NCI-H526 (cell line): ENCODE data around the gene FNBP1.

Experiments used
- DNase-seq, 2 experiments: peaks; one replicate each; lab custom pipeline; 2025; lab: John Stamatoyannopoulos, UW

Gene FNBP1

DNA sequence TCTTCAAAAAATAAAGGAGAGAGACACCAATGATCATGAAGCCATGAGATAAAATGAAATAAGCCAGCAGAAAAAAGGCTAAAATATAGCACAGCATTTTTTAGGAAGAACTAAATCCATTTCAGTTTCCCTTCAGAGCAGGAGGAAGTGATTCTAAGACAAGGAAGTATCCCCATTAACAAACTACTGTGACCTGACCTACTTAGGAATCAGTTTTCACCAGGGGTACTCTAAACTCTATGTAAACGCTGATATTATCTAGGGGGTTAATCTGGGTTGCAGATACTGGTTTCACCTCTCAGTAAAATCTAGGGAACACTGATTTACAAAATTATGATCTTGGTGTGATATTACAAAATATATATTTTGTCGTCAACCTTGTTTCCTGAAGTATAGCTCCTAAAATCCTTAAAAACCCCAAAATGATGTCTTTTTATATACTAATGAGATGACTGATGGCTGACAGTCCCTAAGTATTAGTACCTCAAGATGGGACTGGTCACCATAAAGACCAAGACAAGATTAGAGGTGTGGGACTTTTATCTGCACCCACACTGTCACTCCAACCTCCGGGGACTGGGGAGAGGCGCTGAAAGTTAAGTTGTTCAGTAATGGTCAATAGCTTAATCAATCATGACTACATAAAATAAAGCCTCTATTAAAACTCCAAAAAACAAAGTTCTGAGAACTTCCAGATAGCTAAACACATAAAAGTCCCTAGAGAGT lies 2.9 kb upstream of the FNBP1 start:
- DNase-seq: no peak

DNA sequence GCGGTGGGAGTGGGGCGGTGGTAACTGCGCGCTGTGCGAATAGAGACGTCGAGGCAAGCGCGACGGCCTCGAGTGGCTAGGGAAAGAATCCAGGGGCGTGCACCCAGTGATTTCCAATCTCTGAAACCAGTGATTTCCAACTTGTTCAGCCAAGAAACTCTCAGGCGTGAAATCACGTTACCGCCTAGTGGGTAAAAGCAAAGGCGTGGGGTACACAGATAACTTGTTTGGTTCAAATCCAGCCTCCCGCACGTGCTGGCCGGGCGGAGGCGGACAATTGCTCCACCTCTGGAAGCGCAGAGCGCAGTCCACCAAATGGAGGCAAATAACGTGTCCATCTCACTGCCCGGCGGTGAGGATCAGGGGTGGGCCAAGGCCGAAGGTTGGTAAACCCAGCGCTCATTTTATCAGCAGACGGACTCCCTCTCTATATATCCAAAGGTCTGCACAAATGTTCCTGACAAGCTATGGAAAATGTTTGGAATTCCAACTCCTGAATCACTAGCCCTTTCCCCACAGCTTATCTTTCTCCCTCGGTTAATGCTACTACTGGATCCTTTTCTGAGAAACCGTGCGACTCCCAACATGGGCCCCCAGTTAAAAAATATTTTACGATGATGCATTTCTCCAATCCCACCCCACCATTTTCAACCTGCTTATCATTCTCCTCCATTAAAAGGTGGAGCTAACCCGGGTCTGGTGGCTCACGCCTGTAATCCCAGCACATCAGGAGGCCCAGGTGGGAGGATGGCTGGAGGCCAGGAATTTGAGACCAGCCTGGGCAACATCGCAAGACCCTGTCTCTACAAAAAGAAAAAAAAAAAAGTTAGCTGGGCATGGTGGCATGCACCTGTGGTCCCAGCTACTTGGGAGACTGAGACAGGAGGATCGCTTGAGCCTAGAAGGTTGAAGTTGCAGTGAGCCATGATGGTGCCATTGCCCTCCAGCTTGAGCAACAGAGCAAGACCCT lies 950 bp upstream of the FNBP1 start:
- no peak for DNase-seq

DNA sequence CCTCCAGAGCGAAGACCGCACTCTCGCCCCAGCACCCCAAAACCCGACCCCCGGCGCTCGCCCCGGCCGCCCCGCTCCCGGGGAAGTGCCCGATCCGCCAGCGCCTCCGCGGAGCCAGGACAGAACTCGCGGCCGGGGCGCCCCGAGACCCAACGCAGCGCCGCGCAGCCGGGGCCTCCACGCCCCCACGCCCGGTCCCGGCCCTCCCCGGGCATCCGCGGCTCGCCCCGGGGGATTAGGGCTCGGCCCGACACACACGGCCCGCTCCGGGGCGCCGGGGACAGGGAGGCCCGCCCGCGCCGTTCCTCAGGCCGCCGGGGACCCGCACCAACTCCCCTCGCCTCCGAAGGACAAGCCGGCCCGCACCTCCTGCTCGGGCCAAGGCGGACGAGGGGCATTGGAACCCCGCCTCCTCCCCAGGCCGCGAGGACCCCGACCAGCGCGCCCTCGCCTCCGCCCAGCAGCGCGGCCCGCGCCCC lies 544 bp downstream of the FNBP1 start:
- peak in 1 of 2 experiments; percentile 45 for DNase-seq

- no peak for DNase-seq
Measured at GRCh38 chr9:130041648-130042405, 1.2 kb downstream of the FNBP1 start.

DNA sequence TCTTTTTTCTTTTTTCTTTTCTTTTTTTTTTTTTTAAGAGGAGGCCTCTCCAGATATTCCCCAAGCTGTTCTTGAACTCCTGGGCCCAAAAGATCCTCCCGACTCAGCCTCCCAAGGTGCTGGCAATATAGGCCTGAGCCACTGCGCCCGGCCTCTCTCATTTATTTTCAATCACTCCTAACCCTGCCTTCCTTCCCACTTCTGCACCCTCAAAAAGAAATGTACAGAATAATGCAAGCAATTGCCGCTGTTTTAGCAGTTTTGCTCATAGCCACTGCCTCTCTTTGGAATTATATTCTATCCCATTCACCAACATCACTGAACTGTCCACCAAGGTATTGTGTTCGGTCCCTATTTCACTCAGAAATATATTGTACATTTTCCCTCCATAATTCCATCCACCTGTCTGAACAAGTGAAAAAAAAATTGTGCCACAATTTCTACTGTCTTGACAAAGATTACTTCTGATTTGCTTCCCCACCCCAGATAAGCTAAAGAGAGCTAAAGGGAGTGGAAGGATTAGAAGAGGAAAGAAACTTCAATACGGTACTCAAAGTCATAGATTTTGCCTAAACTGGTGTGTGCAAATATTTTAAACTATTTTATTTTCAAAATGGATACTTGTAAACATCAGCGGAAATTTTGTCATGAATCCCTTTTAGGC lies 1.9 kb downstream of the FNBP1 start:
- no peak for DNase-seq

DNA sequence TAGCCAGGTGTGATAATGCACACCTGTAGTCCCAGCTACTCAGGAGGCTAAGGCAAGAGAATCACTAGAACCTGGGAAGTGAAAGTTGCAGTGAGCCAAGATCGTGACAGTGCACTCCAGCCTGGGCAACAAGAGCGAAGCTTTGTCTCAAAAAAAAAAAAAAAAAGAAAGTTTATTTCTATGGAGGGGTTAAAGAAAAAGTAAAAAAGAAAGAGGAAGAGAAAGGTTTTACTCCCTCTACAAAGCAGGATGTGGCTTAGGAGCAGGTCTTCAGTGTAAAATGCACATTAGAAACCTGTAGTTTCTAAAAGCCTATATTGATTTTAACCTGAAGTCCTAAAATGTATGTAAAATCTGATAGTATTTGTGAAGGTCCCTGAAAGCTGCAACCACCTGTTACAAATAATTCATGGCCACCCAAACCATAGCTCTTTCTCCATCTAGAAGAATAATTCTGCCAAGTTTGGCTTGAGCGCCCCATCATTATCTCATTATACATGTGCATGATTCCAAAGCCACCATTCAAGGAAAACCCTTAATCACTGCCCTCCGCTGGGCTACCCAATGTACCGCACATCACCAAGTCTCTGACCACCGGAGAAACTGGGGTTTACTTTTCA lies 3.4 kb downstream of the FNBP1 start:
- DNase-seq: no peak

- no peak for DNase-seq
Measured at GRCh38 chr9:130036099-130036498, 6.9 kb downstream of the FNBP1 start.

DNA sequence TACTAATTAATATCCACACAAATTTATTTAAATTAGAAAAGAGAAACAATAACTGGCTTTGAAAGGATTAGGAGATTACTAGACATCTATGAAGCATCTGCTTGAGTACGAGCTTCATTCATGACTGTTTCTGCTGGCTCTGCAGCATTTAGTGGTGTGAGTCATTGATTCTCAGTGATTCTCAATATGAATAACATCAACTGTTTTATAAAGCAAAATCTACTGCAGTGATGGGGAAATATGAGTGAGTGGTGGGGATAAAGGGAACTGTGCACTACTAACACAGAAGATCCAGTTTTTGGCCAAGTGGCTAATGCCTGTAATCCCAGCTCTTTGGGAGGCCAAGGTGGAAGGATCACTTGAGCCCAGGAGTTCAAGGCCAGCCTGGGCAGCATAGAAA lies 8.4 kb downstream of the FNBP1 start:
- no peak for DNase-seq

DNA sequence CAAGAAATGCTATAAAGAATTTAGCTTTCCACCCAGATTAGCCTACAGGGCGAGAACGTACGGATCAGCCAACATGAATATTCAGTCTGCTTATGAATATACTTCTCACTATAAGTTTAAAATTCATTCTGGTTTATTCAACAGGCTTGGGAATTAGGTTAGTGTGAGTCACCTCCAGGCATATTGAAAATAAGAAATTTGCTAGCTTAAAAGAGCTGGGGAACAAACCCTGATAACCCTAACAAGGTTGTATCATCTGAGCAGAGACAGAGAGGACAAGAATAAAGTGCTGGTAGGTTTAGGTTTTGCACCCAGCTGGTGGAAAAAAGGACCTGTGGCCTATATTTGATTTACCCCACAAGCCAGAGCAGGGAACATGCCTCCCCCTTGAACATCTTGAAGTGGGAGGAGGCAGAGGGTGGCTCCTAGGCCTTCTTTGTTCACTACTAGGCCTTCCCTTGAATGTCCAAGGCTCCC lies 12.3 kb downstream of the FNBP1 start:
- no peak for DNase-seq

DNA sequence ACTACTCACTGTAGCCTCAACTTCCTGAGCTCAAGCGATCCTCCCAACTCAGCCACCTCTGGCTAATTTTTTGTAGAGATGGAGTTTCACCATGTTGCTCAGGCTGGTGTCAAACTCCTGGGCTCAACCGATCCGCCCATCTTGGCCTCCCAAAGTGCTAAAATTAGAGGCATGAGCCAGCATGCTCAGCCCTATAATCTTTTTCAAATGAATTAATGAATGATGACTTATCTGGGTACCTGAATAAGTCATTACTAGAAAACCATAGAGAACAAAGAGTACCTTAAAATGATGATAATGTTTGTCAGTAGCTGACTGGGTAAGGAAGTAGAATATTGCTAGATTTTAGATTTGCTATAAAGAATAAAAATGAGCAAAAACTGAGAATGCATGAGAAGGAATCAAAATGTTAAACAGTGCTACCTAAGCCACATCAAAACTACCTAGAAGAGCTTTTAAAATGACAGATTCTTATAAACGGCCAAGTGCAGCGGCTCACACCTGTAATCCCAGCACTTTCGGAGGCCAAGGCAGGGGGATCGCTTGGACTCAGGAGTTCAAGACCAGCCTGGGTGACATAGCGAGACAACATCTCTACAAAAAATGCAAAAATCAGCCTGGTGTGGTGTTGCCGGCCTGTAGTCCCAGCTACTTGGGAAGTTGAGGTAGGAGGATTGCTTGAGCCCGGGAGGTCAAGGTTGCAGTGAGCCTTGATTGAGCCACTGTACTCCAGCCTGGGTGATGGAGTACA lies 13.6 kb downstream of the FNBP1 start:
- DNase-seq: no peak

DNA sequence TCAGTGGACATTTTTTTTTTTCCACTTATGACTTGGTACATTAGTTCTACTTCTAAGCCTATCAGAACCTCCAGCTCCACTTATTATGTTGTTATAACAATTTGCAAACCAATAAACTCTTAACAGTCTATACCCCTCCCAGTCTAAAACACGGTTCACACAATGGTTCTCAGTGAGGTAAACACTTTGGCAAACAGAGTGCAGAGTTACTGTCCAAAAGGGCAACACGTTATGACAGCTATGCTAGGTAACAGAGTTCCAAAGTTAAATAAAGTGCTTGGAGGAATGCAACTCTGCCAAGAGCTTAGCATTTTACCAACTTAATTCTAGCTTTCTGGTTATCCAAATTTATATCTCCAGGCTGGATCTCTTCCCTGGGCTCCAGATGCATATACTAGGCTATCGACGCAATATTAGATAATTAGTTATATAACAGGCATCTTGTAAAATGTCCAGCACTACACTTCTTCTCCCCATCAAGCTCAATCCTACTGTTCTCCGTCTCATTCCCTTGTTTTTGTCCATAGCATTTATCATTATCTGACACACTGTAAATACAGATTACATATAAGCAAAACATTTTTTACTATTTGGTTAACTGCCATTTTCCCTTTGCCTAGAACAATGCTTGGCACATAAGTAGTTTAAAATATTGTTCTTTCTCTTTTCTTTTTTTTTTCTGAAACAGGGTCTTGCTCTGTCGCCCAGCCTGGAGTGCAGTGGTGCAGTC lies 14.3 kb downstream of the FNBP1 start:
- no peak for DNase-seq

DNA sequence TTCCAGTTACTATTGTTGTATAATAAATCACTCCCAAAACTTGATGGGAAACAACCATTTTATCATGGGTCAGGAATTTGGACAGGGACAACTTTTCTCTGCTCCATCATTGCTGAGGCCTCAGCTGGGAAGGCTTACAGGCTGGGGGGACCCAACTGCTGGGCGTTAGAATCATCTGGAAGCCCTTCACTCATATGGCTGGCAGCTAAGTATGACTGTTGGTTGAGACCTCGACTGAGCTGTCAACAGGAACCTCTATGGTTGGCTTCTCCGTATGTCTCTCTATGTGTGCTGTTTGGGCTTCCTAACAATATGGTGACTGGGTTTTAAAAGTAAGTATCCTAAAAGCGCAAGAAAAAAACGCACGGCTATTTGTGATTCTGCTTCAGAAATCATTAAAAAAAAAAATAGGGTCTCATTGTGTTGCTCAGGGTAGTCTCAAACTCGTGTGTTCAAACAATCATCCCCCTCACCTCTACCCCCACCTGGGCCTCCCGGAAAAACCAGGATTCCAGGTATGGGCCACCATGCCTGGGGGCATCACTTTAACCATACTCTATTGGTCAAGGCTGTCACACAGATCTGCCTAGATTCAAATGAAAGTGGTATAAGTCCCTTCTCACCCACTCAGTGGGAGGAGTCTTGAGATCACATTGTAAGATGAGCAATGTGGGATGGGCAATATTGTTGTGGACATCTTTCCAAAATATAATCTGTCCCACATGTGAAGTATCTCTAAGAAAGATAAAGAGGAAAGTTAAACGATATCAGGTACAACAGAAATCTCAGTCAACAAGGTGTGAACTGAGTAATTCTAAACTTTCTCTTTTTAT lies 15.2 kb downstream of the FNBP1 start:
- DNase-seq: no peak

DNA sequence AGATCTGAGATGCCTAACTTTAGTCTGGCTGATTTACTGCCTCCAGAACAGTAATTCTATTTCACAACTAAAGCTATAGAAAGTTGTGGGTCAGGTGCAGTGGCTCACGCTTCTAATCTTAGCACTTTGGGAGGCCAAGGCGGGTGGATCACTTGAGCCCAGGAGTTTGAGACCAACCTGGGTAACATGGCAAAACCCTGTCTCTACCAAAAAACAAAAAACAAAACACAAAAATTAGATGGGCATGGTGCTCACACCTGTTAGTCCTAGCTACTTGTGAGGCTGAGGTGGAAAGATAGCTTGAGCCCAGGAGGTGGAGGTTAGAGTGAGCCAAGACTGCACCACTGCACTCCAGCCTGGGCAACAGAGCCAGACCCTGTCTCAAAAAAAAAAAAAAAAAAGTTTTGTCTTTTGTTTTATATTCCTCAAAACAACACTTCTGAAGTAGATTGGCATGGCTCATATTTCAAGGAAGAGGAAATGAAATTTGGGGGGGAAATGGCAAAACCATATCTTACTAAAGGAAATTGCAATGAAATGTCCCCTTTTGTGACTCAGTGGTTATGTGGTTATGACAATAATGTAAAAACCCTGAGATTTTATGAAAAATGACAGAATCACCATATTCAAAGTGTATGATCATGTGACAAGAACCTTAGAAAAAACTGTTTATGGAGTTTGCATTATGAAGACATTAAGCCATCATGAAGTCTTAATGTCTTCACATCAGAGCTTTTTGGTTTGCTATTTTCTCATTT lies 16.2 kb downstream of the FNBP1 start:
- no peak for DNase-seq

- DNase-seq: no peak
Measured at GRCh38 chr9:130024597-130024994, 18.4 kb downstream of the FNBP1 start.

- no peak for DNase-seq
Measured at GRCh38 chr9:130023994-130024596, 18.9 kb downstream of the FNBP1 start.

DNA sequence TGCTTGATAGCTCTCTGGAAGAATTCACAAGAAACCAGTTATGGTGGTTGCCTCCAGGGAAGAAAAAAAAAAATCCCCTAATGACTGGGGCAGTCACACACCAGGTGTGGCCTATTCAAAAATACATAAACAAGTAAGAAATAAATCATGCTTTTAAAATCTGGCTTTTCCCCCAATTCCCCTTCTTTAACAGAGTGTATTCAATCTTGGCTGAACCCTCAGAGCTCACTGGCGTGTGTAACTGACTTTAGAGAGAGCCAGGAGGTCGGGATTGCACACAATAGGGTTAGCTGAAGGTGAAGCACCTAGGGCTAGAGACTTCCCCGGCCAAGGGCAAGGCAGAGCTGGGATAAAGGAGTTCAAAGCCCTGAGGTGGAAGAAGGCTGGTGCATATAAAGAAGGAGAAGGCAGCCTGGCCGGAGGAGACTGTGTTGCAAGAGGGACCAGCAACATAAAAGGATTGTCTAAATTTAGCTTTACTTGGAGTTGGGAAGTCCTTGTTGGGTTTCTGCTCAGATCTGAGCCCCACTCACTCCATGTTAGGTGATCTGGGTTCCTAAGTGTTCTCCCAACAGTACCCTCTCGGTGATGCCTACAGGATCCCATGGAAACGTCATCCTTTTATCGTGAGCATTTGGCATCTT lies 19.7 kb downstream of the FNBP1 start:
- no peak for DNase-seq

DNA sequence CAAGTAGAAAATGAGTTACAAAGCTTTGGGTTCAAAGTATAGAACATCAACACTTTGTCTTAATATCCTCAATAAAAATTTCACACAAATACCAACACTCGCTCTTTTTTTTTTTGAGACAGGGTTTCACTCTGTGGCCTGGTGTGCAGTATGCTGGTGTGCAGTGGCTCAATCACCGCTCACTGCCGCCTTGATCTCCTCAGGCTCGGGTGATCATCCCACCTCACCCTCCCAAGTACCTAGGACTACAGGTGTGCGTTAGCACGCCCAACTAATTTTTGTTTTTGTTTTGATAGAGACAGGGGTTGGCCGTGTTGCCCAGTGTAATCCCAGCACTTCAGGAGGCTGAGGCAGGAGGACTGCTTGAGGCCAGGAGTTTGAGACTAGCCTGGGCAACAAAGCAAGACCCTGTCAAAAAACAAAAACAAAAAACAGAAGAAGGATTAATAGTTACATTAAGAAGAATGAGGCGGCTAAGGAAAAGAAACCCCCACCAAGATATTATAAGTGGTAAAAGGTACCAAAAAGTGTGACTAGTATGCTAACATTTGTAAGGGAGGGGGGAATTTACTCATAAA lies 20.3 kb downstream of the FNBP1 start:
- no peak for DNase-seq
